HG02981 (cell line): ENCODE data around the gene TFIP11.

Source experiments
- ATAC-seq: cut with Tn5 transposase; IDR thresholded peaks from one replicate; pipeline ENCODE4 v1.9.1; 2021; ENCODE audit warnings: mild to moderate bottlenecking, moderate library complexity; ENCODE audit not compliant: unreplicated experiment

TFIP11 gene

GRCh38 chr22:26512149-26512793 lies at the start of gene TFIP11:
TSS of gene TFIP11 (minus strand) at chr22:26512473. CDS start at chr22:26510272, 2,201 bp downstream.
- ATAC-seq, result peak; percentile 94

- no peak for ATAC-seq
These were observed 49.6 kb upstream of the TFIP11 start for GRCh38 chr22:26561756-26562417.

GRCh38 chr22:26559961-26560575 lies 47.8 kb upstream of the TFIP11 start:
- no peak for ATAC-seq

- no peak for ATAC-seq
These were observed 46.1 kb upstream of the TFIP11 start for GRCh38 chr22:26558248-26558895.

- ATAC-seq, result no peak
These were observed 44.6 kb upstream of the TFIP11 start for GRCh38 chr22:26556904-26557303.

GRCh38 chr22:26555478-26555877 lies 43.2 kb upstream of the TFIP11 start:
- ATAC-seq, result no peak

- no peak for ATAC-seq
These were observed 42.7 kb upstream of the TFIP11 start for GRCh38 chr22:26554956-26555355.

- no peak for ATAC-seq
These were observed 40.9 kb upstream of the TFIP11 start for GRCh38 chr22:26553056-26553752.

- no peak for ATAC-seq
These were observed 40.2 kb upstream of the TFIP11 start for GRCh38 chr22:26552466-26552865.

- ATAC-seq, result no peak
These were observed 39.3 kb upstream of the TFIP11 start for GRCh38 chr22:26551568-26551967.

- no peak for ATAC-seq
These were observed 38.3 kb upstream of the TFIP11 start for GRCh38 chr22:26550498-26551033.

- no peak for ATAC-seq
These were observed 37.7 kb upstream of the TFIP11 start for GRCh38 chr22:26549902-26550497.

GRCh38 chr22:26548984-26549383 lies 36.7 kb upstream of the TFIP11 start:
- ATAC-seq, result no peak

GRCh38 chr22:26548303-26548702 lies 36.0 kb upstream of the TFIP11 start:
- ATAC-seq, result no peak

GRCh38 chr22:26547837-26548236 lies 35.6 kb upstream of the TFIP11 start:
- no peak for ATAC-seq

GRCh38 chr22:26547426-26547825 lies 35.2 kb upstream of the TFIP11 start:
- ATAC-seq, result no peak

GRCh38 chr22:26546282-26546681 lies 34.0 kb upstream of the TFIP11 start:
- ATAC-seq, result no peak

- ATAC-seq, result no peak
These were observed 33.6 kb upstream of the TFIP11 start for GRCh38 chr22:26545827-26546226.

GRCh38 chr22:26545385-26545784 lies 33.1 kb upstream of the TFIP11 start:
- ATAC-seq, result no peak

- no peak for ATAC-seq
These were observed 32.2 kb upstream of the TFIP11 start for GRCh38 chr22:26544489-26544888.
